OCI-LY3 (cell line): ENCODE data around the gene SVIP.

ENCODE experiments used
- H2AFZ ChIP-seq: fragments of 200-600, 300-600 bp; shearing (Covaris generic); 2 replicates; pipeline ENCODE4 v1.6.0; 2014; ENCODE audit warnings: antibody characterized with exemption, low read depth, low read length
- H3K27ac ChIP-seq: fragments of 200-600, 300-600 bp; sonication (generic); 2 replicates; pipeline ENCODE4 v1.5.1; 2014; ENCODE audit warnings: mild to moderate bottlenecking, low read length, moderate library complexity, mixed read lengths
- H3K27me3 ChIP-seq: fragments of 200-600, 300-600 bp; sonication (generic); 2 replicates; pipeline ENCODE4 v1.6.1; 2014; ENCODE audit warnings: low read depth, low read length, mixed read lengths
- H3K36me3 ChIP-seq: fragments of 200-600, 300-600 bp; sonication (generic); replicated peaks from 2 replicates; pipeline ENCODE3; 2014; ENCODE audit warnings: low read depth, low read length, mixed read lengths
- H3K4me1 ChIP-seq: fragments of 300-600, 200-600 bp; sonication (generic); 2 replicates; pipeline ENCODE4 v1.6.1; 2014; ENCODE audit warnings: low read length, mixed read lengths
- H3K4me2 ChIP-seq: fragments of 200-600, 300-600 bp; sonication (generic); 2 replicates; pipeline ENCODE4 v1.6.1; 2014; ENCODE audit warnings: low read length, mixed read lengths
- H3K4me3 ChIP-seq: fragments of 300-600, 200-600 bp; sonication (generic); 2 replicates; pipeline ENCODE4 v1.5.1; 2014; ENCODE audit warnings: antibody characterized with exemption, mild to moderate bottlenecking, low read length, moderate library complexity
- H3K79me2 ChIP-seq: fragments of 300-600, 200-600 bp; shearing (Covaris generic); 2 replicates; pipeline ENCODE4 v1.6.1; 2014; ENCODE audit warnings: mild to moderate bottlenecking, low read length, mixed read lengths
- H3K9ac ChIP-seq: fragments of 300-600, 200-600 bp; shearing (Covaris generic); 2 replicates; pipeline ENCODE4 v1.6.0; 2014; ENCODE audit warnings: mild to moderate bottlenecking, low read length, moderate library complexity
- H3K9me3 ChIP-seq: fragments of 200-600, 300-600 bp; shearing (Covaris generic); 2 replicates; pipeline ENCODE4 v1.6.1; 2014; ENCODE audit warnings: low read length, mixed read lengths; ENCODE audit not compliant: insufficient read depth
- H4K20me1 ChIP-seq: fragments of 200-600, 300-600 bp; sonication (generic); 2 replicates; pipeline ENCODE4 v1.6.1; 2016; ENCODE audit warnings: low read length, mixed read lengths; ENCODE audit not compliant: insufficient read depth
- CTCF ChIP-seq: fragments of 200-600, 300-600 bp; sonication (generic); IDR thresholded peaks from 2 replicates; pipeline ENCODE4 v1.5.1; 2014; ENCODE audit warnings: antibody characterized with exemption, low read length, low read depth
- EZH2phosphoT487 ChIP-seq: fragments of 200-600 bp; shearing (Covaris generic); IDR thresholded peaks from 2 replicates; pipeline ENCODE4 v1.6.1; 2018; ENCODE audit warnings: antibody characterized with exemption, mixed run types, low read depth

SVIP gene

GRCh38 chr11:22769081-22769480 lies 60.5 kb downstream of the SVIP start:
- Histone ChIP-seq H3K36me3 (no peaks in the 10 kb centered on the region), H4K20me1 (no peaks in the 10 kb centered on the region), H3K9ac (no peak overlapping the region), H3K4me3 (no peak overlapping the region), H3K4me1 (peaks cover 14% of the 10 kb centered on the region), H3K79me2 (no peaks in the 10 kb centered on the region), H3K27me3 (no peaks in the 10 kb centered on the region), H3K4me2 (no peak overlapping the region), H3K27ac (no peak overlapping the region), H2AFZ (no peak overlapping the region), H3K9me3 (no peaks in the 10 kb centered on the region)
- no peak for TF ChIP-seq CTCF
- no peak for TF ChIP-seq EZH2phosphoT487
